GM12891 (cell line): ENCODE results near the gene TCF12.

Experiments
- POLR2A ChIP-seq: IDR thresholded peaks from 2 replicates; pipeline ENCODE4 v1.6.1; 2011; ENCODE audit warnings: low read depth, low read length, control low read depth
- TAF1 ChIP-seq: IDR thresholded peaks from 2 replicates; pipeline ENCODE4 v1.6.1; 2011; ENCODE audit warnings: low read depth, low read length, control low read depth

DNA sequence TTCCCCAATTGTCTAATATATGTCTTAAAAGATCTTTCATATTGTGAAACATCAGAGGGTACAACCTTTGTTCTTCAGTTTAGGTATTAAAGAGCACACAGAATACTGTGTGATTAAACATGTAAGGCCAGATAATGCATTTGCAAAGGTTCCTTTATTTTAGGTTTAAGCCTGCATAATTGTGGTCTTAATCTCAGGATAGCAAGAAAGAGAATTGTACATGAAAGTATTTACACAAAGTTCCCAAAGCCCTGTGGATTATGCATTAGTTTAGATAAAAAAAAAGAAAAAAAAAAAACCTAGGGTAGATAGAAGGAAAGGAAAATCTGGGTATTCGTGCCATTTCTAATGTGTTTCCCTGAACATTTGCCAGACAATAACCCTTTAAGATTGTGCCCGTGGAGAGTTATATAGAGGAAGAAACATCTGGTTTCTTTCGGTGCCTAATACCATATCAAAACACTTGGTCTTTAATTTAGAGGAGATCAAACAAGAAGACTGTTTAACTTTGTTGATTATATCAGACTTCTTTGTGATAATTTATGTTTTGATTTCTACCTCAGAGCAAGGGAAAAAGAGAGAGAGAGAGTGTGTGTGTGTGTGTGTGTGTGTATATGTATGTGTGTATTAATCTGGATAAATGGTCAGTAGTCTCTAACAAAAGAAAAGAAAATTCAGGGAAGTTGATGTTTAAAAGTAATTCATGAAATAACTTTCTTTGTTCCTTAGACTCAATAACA is 318.3 kb downstream of the TCF12 start:
- TF ChIP-seq POLR2A (no peak), TAF1 (no peak)
